HG03196 (cell line): ENCODE measurements around the gene ELOA2.
"Not testable (repeated sequence)": the region's sequence is repeated elsewhere in the genome, so short reads cannot be mapped to it uniquely, and the experiment has no call there.

Experiments
- ATAC-seq: cut with Tn5 transposase; IDR thresholded peaks from one replicate; pipeline ENCODE4 v1.9.1; 2021; ENCODE audit not compliant: unreplicated experiment

The ELOA2 gene, protein sequence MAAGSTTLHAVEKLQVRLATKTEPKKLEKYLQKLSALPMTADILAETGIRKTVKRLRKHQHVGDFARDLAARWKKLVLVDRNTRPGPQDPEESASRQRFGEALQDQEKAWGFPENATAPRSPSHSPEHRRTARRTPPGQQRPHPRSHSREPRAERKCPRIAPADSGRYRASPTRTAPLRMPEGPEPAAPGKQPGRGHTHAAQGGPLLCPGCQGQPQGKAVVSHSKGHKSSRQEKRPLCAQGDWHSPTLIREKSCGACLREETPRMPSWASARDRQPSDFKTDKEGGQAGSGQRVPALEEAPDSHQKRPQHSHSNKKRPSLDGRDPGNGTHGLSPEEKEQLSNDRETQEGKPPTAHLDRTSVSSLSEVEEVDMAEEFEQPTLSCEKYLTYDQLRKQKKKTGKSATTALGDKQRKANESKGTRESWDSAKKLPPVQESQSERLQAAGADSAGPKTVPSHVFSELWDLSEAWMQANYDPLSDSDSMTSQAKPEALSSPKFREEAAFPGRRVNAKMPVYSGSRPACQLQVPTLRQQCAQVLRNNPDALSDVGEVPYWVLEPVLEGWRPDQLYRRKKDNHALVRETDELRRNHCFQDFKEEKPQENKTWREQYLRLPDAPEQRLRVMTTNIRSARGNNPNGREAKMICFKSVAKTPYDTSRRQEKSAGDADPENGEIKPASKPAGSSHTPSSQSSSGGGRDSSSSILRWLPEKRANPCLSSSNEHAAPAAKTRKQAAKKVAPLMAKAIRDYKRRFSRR

DNA sequence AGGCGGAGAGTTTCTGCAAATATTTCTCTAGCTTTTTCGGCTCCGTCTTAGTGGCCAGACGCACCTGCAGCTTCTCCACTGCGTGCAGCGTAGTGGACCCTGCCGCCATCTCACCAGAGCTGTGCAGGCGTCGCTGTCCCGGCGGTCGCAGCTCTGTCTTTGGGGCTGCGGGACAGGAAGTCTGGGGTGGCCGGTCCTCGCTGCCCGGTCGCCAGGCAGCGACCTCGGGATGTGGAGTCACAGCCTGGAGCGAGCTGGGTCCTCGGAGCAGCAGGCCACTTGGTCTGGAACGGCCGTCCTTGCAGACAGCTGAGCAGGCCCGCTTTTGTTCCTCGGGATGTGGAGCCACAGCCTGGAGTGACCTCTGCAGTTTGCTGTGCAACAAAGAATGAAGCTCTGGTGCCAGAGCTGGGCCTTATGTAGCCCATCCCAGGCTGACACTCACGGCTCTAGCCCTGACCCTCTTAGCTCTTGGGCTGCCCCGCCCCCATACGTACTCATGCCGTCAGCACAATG lies at the start of gene ELOA2:
Gene ELOA2, minus strand, starts transcription at position 466 of the 516 bp plus-strand sequence. Its CDS starts 357 bp downstream, at position 109.
- ATAC-seq: no peak

DNA sequence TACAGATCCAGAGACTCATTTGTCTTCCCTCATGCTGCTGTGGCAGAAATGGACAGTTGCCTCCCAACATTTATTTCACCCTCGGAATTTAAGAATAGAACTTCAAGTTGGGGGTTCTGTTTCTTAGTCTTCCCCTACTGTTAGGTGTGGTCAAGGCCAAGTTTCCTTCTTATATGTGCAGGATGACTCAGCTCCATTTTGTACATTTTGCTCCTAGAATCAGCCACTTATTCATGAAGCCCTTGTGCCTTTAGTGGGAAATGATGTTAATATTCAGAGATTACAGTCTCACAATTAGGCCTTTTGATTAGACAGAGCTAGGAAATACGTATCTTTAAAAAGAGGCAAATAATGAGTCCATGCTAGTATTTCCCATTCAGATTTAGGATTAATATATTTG lies 46.2 kb upstream of the ELOA2 start:
- no peak for ATAC-seq

DNA sequence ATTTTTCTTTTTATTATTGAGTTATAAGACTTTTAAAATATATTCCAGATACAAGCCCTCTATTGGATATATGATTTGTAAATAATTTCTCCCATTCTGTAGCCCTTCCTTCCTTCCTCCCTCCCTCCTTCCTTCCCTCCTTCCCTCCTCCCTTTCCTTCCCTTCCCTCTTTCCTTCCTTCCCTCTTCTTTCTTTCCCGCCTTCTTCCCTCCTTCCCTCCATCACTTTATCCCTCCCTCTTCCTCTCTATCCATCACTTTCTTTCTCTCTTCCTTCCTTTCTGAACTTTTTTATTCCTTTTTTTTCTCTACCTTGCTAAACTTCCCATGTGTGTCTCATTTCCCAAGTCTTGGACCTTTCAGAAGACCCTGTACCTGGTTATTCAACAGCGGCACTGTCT lies 45.5 kb upstream of the ELOA2 start:
- no peak for ATAC-seq

DNA sequence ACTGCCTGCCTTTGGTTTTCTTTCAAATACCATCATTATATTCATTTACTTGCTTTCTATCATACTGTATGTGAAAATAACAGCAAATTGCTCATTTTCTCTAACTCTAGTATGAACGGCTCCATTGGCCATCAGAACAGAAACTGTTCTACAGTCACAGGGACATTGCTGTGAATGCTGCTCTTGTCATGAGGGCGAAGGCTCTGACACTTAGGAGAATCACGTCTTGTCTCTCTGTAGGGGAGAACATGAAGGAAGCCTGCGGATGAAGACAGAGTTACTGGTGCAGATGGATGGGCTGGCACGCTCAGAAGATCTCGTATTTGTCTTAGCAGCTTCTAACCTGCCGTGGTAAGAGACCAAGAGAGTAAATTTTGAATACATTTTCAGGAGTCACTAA lies 41.7 kb upstream of the ELOA2 start:
- no peak for ATAC-seq

DNA sequence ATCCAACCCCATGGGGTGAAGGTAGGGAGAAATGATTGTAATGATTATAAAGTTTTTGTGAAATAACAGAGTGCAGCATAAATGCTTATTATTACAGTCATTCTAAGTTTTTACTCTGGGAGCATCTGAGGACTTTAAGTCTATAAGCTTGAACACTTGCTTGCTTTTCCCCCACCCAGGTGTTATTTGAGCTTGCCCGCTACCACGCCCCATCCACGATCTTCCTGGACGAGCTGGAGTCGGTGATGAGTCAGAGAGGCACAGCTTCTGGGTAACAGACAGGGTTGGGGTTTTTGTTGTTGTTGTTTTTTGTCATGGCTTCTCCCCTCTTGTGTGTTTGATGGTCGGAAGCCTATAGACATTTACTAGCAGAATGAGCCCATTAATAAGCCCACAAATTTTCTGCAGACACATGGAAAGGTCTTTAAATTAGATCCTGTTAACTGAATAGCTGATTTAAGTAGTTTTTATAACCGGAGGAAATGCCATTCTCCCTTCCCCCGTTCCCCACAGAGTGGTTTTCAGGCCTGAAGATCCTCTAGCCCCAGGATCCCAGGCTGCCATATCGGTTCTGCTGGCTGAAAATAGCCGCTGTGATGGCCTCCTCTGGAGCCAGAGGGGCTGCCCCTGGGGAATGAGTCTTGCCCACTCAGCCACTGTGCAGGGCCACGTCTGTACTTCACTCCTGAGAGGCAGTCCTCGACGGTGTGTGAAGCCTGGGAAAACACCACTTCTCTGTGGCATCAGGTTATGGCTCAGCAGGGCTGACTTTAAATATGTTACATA lies 39.9 kb upstream of the ELOA2 start:
- ATAC-seq: no peak

DNA sequence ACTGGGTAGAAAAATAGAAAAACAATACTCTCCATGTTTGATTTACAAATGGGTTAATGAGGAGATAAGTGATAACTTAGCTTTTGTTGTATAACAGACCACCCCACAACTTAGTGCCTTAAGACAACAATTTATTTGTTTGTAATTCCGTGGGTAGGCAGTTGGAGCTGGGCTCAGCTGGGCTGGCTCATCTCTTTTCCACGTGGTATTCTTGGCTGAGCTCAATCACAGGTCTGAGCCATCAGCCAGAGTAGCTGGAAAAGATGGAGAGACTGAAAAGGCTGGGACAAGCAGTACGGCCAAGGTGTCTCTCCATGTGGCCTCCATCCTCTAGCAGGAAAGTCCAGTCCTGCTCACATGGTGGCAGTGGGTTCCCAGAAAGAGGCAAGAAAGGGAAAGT lies 32.2 kb upstream of the ELOA2 start:
- no peak for ATAC-seq

DNA sequence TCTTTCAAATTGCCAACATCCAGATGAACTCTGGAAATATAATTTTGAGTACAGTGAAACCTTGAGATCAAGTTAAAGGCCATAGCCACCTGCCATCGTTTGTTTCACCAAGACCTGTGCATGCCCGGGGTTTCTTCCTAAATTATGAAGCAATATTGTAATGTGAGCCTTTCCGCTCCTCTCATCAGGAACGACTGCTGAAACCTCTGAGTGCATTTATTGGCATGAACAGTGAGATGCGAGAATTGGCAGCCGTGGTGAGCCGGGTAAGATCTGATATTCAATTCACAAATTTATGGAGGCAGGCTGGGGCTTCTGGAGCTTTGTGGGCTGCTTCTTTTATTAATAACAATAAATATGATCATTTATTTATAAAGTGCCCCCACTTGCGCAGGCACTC lies 27.7 kb upstream of the ELOA2 start:
- ATAC-seq: no peak

DNA sequence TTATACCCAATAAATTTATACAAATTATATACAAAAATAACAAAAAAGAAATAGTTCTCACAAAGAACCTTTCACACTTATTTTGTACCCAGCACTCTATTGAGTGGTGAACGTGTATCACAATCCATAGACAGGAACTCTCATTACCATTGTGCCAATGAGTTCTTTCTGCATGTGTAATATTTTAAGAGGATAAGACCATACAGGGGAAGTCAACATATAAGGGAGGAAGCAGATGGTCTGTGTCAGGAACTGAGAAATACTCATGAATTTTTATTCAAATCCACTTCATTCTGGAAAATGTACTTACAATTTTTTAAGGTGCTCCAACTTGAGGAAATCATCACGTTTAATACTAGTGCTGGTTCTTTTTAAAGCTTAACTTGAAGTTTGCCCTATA lies 27.1 kb upstream of the ELOA2 start:
- no peak for ATAC-seq

DNA sequence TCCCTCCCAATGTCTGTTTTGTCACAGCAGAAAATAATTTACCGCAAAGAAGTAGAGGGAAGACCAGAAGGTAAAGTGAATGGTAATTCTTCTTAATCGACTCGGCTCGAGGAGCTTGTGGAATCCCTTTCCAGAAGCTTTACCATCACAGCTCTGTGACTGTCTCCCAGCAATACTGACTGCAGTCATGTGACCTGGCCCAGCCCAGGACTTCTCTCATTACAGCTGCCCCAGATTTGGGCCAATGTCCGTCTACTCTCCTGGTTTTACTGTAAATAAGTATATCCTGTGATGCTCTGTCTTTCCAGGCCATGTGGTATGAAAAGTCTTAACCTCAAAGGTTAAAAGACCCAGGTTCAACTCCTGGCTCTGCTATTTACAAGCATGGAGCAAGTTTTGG lies 18.9 kb upstream of the ELOA2 start:
- no peak for ATAC-seq

DNA sequence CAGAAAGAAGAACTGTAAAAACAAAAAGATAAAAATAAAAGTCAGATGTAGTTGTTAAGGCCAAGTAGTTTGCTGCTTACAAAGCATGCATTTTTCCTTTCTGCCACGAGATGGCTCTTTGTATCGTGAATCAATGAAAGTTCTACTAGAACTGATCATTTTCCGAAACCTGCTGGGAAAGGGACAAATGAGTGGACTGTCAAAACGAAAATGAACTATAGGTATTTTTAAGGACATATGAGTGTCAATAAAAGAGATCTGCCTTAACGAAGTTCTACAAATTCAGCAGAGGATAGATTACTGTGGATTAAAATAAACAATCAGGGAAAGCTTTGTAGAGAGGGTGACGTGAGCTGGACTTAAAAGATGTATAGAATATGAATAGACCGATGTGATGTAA lies 15.0 kb upstream of the ELOA2 start:
- ATAC-seq: no peak

DNA sequence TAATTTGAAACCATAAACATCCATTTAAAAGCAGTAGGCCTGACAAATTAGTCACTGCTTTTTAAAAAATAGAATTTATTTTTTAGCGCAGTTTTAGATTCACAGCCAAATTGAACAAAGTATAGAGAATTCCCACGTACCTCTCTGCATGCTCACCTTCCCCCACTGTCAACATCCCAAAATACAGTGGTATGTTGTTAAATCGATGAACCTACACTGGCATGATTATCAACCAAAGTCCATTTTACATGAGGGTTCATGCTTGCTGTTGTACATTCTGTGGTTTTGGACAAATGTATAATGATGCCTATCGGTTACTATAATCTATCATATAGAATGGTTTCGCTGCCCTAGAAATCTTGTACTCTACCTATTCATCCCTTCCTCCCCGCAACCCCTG lies 5.6 kb upstream of the ELOA2 start:
- no peak for ATAC-seq

DNA sequence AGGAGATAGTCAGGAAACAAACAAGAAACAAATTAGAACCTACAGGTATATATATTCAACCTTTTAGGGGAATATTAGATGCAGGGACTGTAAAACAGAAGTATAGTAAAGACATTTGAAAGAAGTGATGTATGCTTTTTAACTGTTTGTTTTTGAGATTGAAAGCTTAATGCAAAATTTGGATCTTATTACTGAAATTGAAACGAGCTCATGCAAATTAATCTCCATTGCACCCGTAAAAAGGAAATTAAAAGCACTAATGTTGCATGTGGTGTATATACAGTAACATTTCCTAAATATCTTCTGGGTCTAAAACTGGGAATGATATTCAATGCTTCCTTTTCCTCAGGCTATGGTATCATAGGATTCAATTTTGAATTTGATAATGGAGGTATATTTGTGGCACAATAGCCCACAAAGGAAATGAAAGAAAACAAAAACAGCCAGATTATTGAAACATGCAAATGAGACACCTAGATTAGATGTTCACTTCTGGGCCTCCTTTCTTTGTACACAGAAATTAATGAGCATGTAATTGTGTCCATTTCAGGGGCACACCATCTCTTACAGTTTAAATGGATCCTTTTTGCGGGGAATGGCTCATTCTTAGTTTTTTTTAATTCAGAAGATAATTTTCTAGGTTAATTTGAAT lies 1.6 kb upstream of the ELOA2 start:
- ATAC-seq: no peak

DNA sequence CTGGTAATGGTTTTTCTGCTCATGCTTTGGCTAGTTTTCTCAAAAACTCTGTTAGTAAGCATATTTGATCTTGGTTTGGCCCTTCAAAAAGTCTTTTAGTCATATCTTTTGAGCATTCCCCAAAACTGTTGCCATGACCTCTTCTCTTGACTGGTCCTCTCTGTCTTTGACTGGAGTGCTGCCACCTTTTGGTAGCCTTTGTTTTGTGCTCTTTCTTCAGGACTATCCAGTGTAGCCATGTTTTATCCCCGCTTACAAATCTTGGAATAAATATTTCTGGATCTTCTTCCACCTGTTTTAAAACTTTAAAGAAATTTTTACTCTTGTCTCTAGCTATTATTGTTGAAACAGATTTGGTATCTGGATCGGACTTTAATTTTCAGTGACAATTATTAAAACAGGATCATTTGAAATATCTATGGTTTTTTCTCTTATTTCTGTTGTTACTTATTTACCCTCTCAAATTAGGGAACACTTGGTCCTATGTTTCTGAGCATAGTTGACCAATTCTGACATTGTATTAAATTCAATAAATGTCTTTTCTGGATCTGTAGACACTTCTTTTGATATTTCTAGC lies 965 bp upstream of the ELOA2 start:
- no peak for ATAC-seq

DNA sequence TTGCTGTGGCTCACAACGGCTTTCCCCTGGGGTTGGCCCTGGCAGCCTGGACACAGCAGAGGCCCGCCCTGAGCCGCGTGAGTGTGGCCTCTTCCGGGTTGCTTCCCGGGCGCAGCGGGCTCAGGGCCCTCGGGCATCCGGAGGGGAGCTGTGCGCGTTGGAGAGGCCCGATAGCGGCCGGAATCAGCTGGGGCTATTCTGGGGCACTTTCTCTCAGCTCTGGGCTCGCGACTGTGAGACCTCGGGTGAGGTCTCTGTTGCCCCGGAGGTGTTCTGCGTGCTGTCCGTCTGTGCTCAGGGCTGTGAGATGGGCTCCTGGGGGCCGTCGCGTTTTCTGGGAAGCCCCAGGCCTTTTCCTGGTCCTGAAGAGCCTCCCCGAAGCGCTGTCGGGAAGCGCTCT lies 830 bp downstream of the ELOA2 start:
- not testable (repeated sequence) for ATAC-seq

DNA sequence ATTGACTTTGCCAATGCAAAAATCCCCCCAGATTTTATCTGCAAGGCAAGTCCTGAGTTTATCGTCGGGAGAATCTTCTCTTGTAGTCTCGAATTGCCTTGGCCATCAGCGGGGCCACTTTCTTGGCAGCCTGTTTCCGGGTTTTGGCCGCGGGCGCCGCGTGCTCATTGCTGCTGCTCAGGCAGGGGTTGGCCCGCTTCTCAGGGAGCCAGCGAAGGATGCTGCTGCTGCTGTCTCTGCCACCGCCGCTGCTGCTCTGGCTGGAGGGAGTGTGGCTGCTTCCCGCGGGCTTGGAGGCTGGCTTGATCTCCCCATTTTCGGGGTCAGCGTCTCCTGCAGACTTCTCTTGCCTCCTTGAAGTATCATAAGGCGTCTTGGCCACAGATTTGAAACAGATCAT lies 2.5 kb downstream of the ELOA2 start:
- no peak for ATAC-seq

DNA sequence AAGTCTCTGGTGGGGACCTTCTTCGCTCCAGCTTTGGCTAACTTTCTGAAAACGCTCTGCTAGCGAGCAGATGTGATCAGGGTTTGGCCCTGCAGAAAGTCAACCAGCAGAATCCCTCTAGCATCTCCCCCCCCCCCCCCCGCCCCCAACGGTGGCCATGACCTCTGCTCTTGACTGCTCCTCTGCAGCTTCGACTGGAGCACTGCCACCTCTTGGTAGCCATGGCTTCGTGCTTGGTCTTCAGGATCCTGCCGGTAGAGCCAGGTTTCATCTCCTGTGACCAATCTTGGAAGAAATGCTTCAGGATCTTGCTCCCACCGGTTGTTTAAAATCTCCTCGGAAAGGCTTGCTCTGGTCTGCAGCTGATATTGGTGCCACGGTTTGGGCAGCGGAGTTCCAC lies 4.5 kb downstream of the ELOA2 start:
- not testable (repeated sequence) for ATAC-seq

DNA sequence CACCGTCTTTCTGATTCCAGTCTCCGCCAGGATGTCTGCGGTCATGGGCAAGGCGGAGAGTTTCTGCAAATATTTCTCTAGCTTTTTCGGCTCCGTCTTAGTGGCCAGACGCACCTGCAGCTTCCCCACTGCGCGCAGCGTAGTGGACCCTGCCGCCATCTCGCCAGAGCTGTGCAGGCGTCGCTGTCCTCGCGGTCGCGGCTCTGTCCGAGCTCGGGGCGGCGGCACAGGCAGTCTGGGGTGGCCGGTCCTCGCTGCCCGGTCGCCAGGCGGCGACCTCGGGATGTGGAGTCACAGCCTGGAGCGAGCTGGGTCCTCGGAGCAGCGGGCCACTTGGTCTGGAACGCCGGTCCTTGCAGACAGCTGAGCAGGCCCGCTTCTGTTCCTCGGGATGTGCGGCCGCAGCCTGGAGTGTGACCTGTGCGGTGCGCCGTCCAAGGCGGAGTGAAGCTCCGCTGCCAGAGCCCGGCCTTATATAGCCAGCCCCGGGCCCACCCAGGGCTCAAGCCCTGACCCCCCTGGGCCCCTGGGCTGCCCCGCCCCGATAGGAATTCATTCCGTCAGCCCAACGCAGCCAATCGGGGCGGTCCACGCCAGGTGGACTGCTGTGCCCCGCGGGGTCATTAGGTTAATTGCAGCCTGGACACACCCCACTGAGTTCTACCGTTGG lies 5.6 kb downstream of the ELOA2 start:
- not testable (repeated sequence) for ATAC-seq

DNA sequence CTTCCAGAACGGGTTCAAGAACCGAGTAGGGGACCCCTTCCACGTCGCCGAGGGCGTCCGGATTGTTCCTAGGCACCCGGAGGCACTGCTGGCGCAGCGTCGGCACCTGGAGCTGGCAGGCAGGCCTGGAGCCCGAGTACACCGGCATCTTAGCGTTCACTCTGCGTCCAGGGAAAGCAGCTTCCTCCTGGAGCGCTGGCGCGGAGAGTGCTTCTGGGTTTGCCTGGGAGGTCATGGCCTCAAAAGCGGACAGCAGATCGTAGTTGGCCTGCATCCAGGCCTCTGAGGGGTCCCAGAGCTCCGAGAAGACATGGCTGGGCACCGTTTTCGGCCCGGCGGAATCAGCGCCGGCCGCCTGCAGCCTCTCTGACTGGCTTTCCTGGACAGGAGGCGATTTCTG lies 6.7 kb downstream of the ELOA2 start:
- ATAC-seq: not testable (repeated sequence)

DNA sequence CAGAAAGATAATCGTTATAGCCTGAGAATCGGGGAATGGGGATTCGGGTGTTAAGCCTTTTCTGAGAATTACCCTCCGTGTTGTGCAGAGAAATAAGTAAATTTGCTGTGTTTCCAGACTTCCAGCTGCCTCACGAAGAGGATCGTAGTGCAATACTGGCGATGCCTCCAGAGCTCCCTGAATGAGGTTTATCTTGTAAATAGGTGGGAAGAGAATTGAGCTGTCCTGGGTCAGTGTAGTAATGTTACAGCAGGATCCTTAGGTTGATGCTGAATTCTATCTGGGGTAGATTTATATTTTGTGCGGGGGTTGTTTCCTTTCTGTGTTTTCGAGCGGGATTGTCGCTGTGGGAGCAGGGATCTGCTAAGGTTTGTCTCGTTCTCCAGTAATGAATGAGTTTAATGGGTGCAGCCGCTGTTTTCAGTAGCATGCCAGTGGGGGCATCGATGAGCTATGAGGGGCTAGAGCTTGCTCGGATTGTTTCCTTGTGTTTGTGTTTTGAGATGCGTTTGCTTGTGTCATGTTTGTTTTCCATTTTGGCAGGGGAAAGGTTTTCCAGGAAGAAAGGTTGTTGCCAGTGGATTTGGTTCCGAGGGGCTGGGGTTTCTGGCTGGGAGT lies 9.8 kb downstream of the ELOA2 start:
- ATAC-seq: not testable (repeated sequence)
